ENCODE measurements around the gene ATF6B. TPM values are rescaled to one million over a fixed set of nuclear protein-coding genes. Genes with fewer than 3 reads are reported as not detected.

ATF6B gene
- total RNA-seq, 2 donors from 2014 or later = 99.9 to 105 TPM

- Mint-ChIP-seq H3K4me1 (ENCODE audit: low read depth) (peaks cover 12% of the 10 kb centered on the region), H3K36me3 (ENCODE audit: insufficient read depth in 2 of 2) (peaks cover 0 to 4% of the 10 kb centered on the region in 2 donors), H3K27me3 (ENCODE audit: low read depth) (no peaks in the 10 kb centered on the region), H3K9me3 (no peaks in the 10 kb centered on the region), H3K27ac (peak overlapping the region; percentile 20), H3K4me3 (no peak overlapping the region)
- no peak for ATAC-seq (replicated peaks in 1 of 2)
- no peak for DNase-seq
Observed at GRCh38 chr6:32115623-32116022, 12.4 kb downstream of the ATF6B start.

GRCh38 chr6:32114796-32115195 lies 13.2 kb downstream of the ATF6B start:
- no peak overlapping the region for H3K27ac Mint-ChIP-seq
- no peak overlapping the region for H3K4me3 Mint-ChIP-seq
- ATAC-seq (replicated peaks in 1 of 2) (no peak), DNase-seq (no peak)
- no peaks in the 10 kb centered on the region for H3K9me3 Mint-ChIP-seq
- H3K27me3 Mint-ChIP-seq (ENCODE audit: low read depth) = peaks cover 3% of the 10 kb centered on the region
- peaks cover 14% of the 10 kb centered on the region for H3K4me1 Mint-ChIP-seq (ENCODE audit: low read depth)
- H3K36me3 Mint-ChIP-seq (ENCODE audit: insufficient read depth in 2 of 2) = peaks cover 0 to 4% of the 10 kb centered on the region in 2 donors

DNA sequence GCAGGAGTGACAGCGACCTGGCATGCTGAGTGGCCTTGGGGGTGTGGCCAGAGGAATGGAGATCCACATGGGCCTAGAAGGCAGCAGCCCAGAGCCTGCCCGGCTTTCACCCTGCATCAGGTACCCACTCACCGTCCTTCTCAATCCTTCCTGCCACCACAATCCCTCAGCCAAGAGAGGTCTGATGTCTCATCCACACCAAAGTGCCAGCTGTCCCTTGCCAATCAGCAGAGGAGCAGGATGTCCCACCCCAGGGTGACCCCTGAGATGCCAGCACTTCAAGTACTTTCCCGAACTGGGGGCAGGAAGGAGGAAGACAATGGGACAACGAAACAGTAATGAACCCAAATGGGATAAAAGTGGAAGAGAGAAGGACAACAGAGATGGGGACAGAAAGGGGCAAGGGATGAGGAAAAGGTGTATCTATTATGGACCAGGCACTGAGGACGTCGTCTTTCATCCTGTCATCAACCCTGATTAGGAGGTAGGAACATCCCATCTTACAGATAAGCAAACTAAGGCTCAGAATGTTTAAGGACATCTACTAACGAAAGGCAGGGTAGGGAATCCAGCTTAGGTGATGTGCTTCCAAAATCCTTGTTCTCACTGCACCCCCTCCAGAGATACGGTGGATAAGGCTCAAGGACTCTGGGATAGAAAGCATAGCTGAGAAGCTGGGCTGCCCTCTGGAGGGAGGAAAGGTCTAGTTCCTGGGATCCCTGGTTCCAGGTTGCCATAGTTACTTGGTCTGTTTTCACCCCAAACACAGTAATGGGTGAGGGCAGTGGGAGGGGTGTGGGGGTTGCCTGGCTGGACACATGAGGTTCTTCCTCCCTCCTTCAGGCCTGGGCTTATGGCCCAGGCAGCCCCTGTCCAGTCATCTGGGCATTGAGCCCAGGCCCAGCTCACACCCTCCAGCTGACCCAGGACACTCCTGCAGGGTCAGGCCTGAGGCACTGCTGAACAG lies 14.4 kb downstream of the ATF6B start:
- DNase-seq (no peak), ATAC-seq (replicated peaks in 1 of 2) (no peak)
- Mint-ChIP-seq H3K4me3 (no peak overlapping the region), H3K36me3 (ENCODE audit: insufficient read depth in 2 of 2) (peaks cover 0 to 4% of the 10 kb centered on the region in 2 donors), H3K27ac (no peak overlapping the region), H3K9me3 (no peaks in the 10 kb centered on the region), H3K4me1 (ENCODE audit: low read depth) (peaks cover 11% of the 10 kb centered on the region), H3K27me3 (ENCODE audit: low read depth) (peaks cover 13% of the 10 kb centered on the region)

DNA sequence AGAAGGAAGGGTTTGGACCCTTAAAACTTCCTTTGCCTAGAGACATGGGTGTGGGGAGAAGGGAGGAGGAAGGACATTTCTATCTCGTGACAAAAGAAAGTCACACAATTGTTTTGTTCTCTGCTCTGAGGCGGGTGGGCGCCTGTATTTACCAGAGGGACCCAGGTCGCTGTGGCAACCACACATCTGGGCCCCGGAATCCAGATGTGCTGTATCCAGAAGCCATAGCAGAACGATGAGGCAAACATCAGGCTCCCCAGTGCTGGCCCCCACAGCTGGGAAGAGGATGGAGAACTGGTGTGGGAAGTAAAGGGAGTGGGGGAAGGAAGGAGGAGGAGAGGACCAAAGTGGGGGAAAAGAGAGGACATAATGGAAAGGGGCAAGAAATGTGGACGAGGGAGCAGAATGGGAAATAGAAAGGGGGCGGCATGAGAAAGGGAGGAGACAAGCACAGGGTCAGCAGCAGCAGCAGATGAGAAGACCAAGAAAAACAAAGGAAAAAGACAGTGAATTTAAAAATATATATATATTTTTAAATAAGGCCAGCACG lies 15.5 kb downstream of the ATF6B start:
- Mint-ChIP-seq H3K4me1 (ENCODE audit: low read depth) (peaks cover 20% of the 10 kb centered on the region), H3K27me3 (ENCODE audit: low read depth) (peaks cover 21% of the 10 kb centered on the region), H3K9me3 (no peaks in the 10 kb centered on the region), H3K27ac (no peak overlapping the region), H3K4me3 (no peak overlapping the region), H3K36me3 (ENCODE audit: insufficient read depth in 2 of 2) (peaks cover 0 to 2% of the 10 kb centered on the region in 2 donors)
- ATAC-seq (replicated peaks in 1 of 2) = no peak
- no peak for DNase-seq

- Mint-ChIP-seq H3K36me3 (ENCODE audit: insufficient read depth in 2 of 2) (no peaks in the 10 kb centered on the region), H3K4me3 (no peak overlapping the region), H3K27me3 (ENCODE audit: low read depth) (peaks cover 21% of the 10 kb centered on the region), H3K9me3 (no peaks in the 10 kb centered on the region), H3K27ac (no peak overlapping the region), H3K4me1 (ENCODE audit: low read depth) (peaks cover 20% of the 10 kb centered on the region)
- DNase-seq (no peak), ATAC-seq (replicated peaks in 1 of 2) (no peak)
Observed at GRCh38 chr6:32111424-32112066, 16.5 kb downstream of the ATF6B start.

GRCh38 chr6:32110632-32111031 lies 17.4 kb downstream of the ATF6B start:
- Mint-ChIP-seq H3K9me3 (no peaks in the 10 kb centered on the region), H3K4me1 (ENCODE audit: low read depth) (peaks cover 20% of the 10 kb centered on the region), H3K36me3 (ENCODE audit: insufficient read depth in 2 of 2) (no peaks in the 10 kb centered on the region), H3K4me3 (no peak overlapping the region), H3K27ac (no peak overlapping the region), H3K27me3 (ENCODE audit: low read depth) (peaks cover 26% of the 10 kb centered on the region)
- ATAC-seq (replicated peaks in 1 of 2) = no peak
- DNase-seq = no peak

- H3K4me1 Mint-ChIP-seq (ENCODE audit: low read depth) = peaks cover 20% of the 10 kb centered on the region
- DNase-seq (no peak), ATAC-seq (replicated peaks in 1 of 2) (no peak)
- H3K27ac Mint-ChIP-seq = no peak overlapping the region
- H3K9me3 Mint-ChIP-seq = no peaks in the 10 kb centered on the region
- H3K27me3 Mint-ChIP-seq (ENCODE audit: low read depth) = peaks cover 35% of the 10 kb centered on the region
- no peaks in the 10 kb centered on the region for H3K36me3 Mint-ChIP-seq (ENCODE audit: insufficient read depth in 2 of 2)
- H3K4me3 Mint-ChIP-seq = no peak overlapping the region
Observed at GRCh38 chr6:32109765-32110160, 18.3 kb downstream of the ATF6B start.

- Mint-ChIP-seq H3K4me1 (ENCODE audit: low read depth) (peaks cover 20% of the 10 kb centered on the region), H3K27me3 (ENCODE audit: low read depth) (peaks cover 40% of the 10 kb centered on the region), H3K9me3 (no peaks in the 10 kb centered on the region), H3K4me3 (no peak within 1 kb of the TSS), H3K36me3 (ENCODE audit: insufficient read depth in 2 of 2) (no peaks in the 10 kb centered on the region), H3K27ac (no peak within 1 kb of the TSS)
- DNase-seq = no peak
- peak in 1 of 2 donors; percentile 10 for ATAC-seq (replicated peaks in 1 of 2)
Observed at GRCh38 chr6:32109114-32109764, 18.8 kb downstream of the ATF6B start, which contains the start of gene TNXB. Gene TNXB, minus strand, starts transcription at chr6:32109338. Its CDS starts 11,140 bp downstream, at chr6:32098198.

GRCh38 chr6:32108727-32109113 lies 19.3 kb downstream of the ATF6B start:
- no peak overlapping the region for H3K27ac Mint-ChIP-seq
- peak in 1 of 2 donors; percentile 22 for ATAC-seq (replicated peaks in 1 of 2)
- peaks cover 43% of the 10 kb centered on the region for H3K27me3 Mint-ChIP-seq (ENCODE audit: low read depth)
- peaks cover 20% of the 10 kb centered on the region for H3K4me1 Mint-ChIP-seq (ENCODE audit: low read depth)
- no peak overlapping the region for H3K4me3 Mint-ChIP-seq
- H3K36me3 Mint-ChIP-seq (ENCODE audit: insufficient read depth in 2 of 2) = no peaks in the 10 kb centered on the region
- no peak for DNase-seq
- no peaks in the 10 kb centered on the region for H3K9me3 Mint-ChIP-seq

DNA sequence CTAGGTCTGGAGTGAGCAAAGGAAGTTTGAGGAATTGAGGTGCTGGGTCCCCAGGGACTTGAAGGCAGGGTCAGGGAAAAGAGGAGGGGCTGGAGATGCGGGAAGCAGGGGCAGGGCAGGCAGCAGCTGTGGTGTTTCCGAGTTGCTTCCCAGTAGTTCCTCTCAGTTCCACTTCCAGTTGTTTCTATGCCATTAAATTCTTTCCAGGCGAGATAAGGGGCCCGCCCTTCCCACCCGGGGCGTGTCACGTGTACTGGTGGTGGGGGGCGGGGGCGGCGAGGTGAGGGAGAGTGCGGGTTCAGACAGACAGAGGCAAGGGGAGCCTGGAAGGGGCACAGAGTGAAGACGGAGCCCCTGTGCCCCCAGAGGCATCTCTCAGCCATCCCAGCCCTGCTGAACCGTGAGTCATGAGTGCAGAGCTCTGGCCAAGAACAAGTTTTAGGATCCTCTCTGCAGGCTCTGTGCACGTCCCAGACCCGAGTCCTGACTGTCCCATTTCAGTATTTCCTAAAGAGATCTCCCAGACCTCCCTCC lies 19.9 kb downstream of the ATF6B start:
- ATAC-seq (replicated peaks in 1 of 2) = peak in 1 of 2 donors; percentile 15
- Mint-ChIP-seq H3K27me3 (ENCODE audit: low read depth) (peaks cover 48% of the 10 kb centered on the region), H3K4me3 (no peak overlapping the region), H3K27ac (no peak overlapping the region), H3K4me1 (ENCODE audit: low read depth) (peaks cover 20% of the 10 kb centered on the region), H3K36me3 (ENCODE audit: insufficient read depth in 2 of 2) (no peaks in the 10 kb centered on the region), H3K9me3 (no peaks in the 10 kb centered on the region)
- no peak for DNase-seq

GRCh38 chr6:32107406-32107805 lies 20.6 kb downstream of the ATF6B start:
- DNase-seq (no peak), ATAC-seq (replicated peaks in 1 of 2) (no peak)
- Mint-ChIP-seq H3K27me3 (ENCODE audit: low read depth) (peaks cover 49% of the 10 kb centered on the region), H3K4me1 (ENCODE audit: low read depth) (peaks cover 20% of the 10 kb centered on the region), H3K4me3 (no peak overlapping the region), H3K27ac (no peak overlapping the region), H3K9me3 (no peaks in the 10 kb centered on the region), H3K36me3 (ENCODE audit: insufficient read depth in 2 of 2) (no peaks in the 10 kb centered on the region)

DNA sequence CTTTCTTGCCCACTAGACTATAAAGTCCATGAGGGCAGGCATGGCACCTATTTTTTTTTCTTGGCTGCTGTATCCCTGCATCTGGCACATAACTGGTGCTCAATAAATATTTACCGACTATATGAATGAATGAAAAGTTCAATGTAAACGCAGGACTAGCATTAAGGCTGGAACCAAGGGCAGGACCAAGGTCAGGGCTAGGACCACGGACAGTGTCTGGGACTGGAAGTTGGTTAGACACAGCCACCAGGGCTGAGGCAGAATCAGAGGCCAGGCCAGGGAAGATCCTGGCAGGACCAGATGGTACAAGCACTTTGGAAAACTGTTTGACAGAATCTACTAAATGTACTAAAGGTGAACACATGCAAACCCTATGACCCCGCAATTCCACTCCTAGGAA lies 22.6 kb downstream of the ATF6B start:
- Mint-ChIP-seq H3K27me3 (ENCODE audit: low read depth) (peaks cover 49% of the 10 kb centered on the region), H3K4me3 (no peak overlapping the region), H3K4me1 (ENCODE audit: low read depth) (peaks cover 20% of the 10 kb centered on the region), H3K36me3 (ENCODE audit: insufficient read depth in 2 of 2) (no peaks in the 10 kb centered on the region), H3K27ac (no peak overlapping the region), H3K9me3 (no peaks in the 10 kb centered on the region)
- DNase-seq = no peak
- no peak for ATAC-seq (replicated peaks in 1 of 2)

Measured in activated T-cell treated with anti-CD3 and anti-CD28 coated beads, Interleukin-2, amount 50 U/mL, for 72 hours (primary cell).